Stimulated activated CD4-positive, alpha-beta T cell treated with anti-CD3 and anti-CD28 coated beads, Interleukin-15, amount 100 ng/mL, for 1 hour (primary cell): ENCODE data around the gene KIF9.
"Not testable (repeated sequence)": the region's sequence is repeated elsewhere in the genome, so short reads cannot be mapped to it uniquely, and the experiment has no call there.

Experiments used
- DNase-seq, 2 donors: peaks; one replicate each; pipeline ENCODE4 v3.0.0-alpha.2; 2020; ENCODE audit warnings: low read depth in 1 of 2, low spot score in 1 of 2

The KIF9 gene

DNA sequence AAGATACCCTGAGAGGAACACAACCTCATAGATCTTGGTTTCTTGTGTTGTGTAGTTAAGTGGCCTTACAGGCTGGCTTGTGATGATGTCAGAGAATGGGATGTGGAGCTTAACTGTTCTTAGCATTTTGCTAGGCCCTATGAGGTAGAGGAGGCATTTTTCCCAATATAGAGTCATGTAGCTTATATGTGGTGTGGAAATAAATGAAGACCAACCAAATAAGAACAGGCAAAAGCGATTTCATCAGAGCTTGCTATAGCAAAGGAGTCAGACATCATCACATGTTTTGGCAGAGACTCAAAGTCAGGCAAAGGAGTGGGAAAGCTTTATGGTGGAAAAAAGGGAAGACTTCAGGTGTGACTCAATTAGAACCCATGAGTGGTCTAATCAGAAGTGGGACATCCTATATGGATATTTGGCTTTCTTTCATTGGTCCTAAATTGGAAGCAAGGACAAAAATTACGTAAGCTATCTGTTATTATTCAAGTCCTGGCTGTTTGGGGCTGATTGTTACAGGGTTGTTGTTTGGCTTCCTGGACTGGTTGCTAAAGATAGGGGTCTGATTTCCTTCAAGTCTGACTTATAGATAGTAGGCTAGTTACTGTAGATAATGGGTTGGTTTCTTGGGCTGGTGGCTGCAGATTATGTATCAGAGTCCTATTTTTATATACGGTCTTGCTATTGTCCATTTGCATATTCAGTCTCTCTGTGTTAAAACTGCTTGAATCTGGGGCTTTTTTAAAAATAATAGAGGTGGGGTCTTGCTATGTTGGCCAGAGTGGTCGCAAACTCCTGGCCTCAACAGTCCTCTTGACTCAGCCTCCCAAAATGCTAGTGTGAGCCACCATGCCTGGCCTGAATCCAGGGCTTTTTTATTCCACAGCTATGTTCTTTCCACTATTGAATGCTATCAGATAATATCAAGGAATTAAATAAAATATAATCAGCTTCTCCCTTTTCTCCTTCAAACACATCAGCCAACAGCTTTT is 88.4 kb downstream of the KIF9 start:
- no peak for DNase-seq

DNA sequence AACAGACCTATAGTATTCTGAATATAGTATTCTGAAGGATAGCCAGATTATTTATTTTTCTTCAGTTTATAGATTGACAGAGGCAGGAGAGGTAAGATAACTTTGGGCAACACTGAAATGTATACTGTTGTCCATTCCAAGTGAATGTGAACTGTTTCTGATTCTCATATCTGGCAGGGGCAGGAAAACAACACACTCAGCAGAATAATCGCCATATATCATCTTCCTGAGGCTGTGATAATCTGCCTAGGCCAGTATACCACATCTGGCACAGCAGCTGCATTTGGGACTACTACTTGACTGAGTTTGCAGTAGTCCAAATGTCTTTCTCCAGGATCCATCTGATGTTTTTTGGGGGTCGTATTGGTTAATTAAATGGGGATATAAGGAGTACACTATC is 96.3 kb downstream of the KIF9 start:
- DNase-seq, result no peak

DNA sequence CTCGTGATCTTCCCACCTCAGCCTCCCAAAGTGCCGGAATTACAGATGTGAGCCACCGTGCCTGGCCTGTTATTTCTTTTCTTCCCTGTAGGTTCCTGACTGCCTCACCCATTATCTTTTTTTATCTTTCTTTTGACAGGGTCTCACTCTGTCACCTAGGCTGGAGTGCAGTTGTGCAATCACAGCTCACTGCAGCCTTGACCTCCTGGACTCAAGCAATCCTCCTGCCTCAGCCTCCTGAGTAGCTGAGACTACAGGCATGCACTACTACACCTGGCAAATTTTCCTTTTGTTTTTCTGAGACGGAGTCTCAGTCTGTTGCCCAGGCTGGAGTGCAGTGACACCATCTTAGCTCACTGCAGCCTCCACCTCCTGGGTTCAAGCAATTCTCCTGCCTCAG is 100.9 kb downstream of the KIF9 start:
- not testable (repeated sequence) for DNase-seq

DNA sequence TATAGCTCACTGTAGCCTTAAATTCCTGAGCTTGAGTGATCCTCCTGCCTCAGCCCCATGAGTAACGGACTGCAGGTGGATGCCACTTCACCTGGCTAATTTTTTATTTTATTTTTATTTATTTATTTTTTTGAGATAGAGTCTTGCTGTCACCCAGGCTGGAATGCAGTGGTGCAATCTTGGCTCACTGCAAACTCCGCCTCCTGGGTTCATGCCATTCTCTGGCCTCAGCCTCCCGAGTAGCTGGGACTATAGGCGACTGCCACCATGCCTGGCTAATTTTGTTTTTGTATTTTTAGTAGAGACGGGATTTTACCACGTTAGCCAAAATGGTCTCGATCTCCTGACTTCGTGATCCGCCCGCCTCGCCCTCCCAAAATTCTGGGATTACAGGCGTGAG is 102.6 kb downstream of the KIF9 start:
- not testable (repeated sequence) for DNase-seq
